KOPT-K1 (cell line): ENCODE measurements around the gene MARK1.

ENCODE experiments used
- H3K27ac ChIP-seq: fragments of 200-600 bp; sonication (generic); 2 replicates; pipeline ENCODE4 v1.5.1; 2016; ENCODE audit warnings: antibody characterized with exemption, mild to moderate bottlenecking, low read depth, low read length; ENCODE audit not compliant: poor library complexity, severe bottlenecking
- H3K36me3 ChIP-seq: fragments of 200-600 bp; sonication (generic); 2 replicates; pipeline ENCODE4 v1.5.1; 2017; ENCODE audit warnings: antibody characterized with exemption, mild to moderate bottlenecking, low read length, moderate library complexity; ENCODE audit not compliant: insufficient read depth
- H3K9me3 ChIP-seq: fragments of 200-600 bp; sonication (generic); 2 replicates; pipeline ENCODE4 v1.5.1; 2017; ENCODE audit warnings: antibody characterized with exemption, low read length, mild to moderate bottlenecking; ENCODE audit not compliant: insufficient read depth, poor library complexity, severe bottlenecking

Gene MARK1

GRCh38 chr1:220628431-220628830 is 100.5 kb downstream of the MARK1 start:
- Histone ChIP-seq H3K27ac (no peak overlapping the region), H3K9me3 (no peaks in the 10 kb centered on the region), H3K36me3 (no peaks in the 10 kb centered on the region)

- Histone ChIP-seq H3K36me3 (no peaks in the 10 kb centered on the region), H3K27ac (no peak overlapping the region), H3K9me3 (no peaks in the 10 kb centered on the region)
Observed at GRCh38 chr1:220631238-220631815, 103.4 kb downstream of the MARK1 start.

GRCh38 chr1:220637759-220638158 is 109.8 kb downstream of the MARK1 start:
- no peaks in the 10 kb centered on the region for H3K36me3 ChIP-seq
- H3K27ac ChIP-seq = no peak overlapping the region
- H3K9me3 ChIP-seq = no peaks in the 10 kb centered on the region

GRCh38 chr1:220642285-220642684 is 114.3 kb downstream of the MARK1 start:
- Histone ChIP-seq H3K27ac (no peak overlapping the region), H3K36me3 (no peaks in the 10 kb centered on the region), H3K9me3 (no peaks in the 10 kb centered on the region)

- H3K36me3 ChIP-seq = no peaks in the 10 kb centered on the region
- no peaks in the 10 kb centered on the region for H3K9me3 ChIP-seq
- no peak overlapping the region for H3K27ac ChIP-seq
Observed at GRCh38 chr1:220652995-220653394, 125.1 kb downstream of the MARK1 start.

- no peak overlapping the region for H3K27ac ChIP-seq
- no peaks in the 10 kb centered on the region for H3K36me3 ChIP-seq
- no peaks in the 10 kb centered on the region for H3K9me3 ChIP-seq
Observed at GRCh38 chr1:220655509-220655908, 127.6 kb downstream of the MARK1 start.

GRCh38 chr1:220655961-220656740 is 128.2 kb downstream of the MARK1 start:
- Histone ChIP-seq H3K9me3 (no peaks in the 10 kb centered on the region), H3K27ac (no peak overlapping the region), H3K36me3 (no peaks in the 10 kb centered on the region)

- Histone ChIP-seq H3K27ac (no peak overlapping the region), H3K36me3 (no peaks in the 10 kb centered on the region), H3K9me3 (no peaks in the 10 kb centered on the region)
Observed at GRCh38 chr1:220666349-220666748, 138.4 kb downstream of the MARK1 start.

GRCh38 chr1:220669005-220669404 is 141.1 kb downstream of the MARK1 start:
- no peaks in the 10 kb centered on the region for H3K9me3 ChIP-seq
- no peaks in the 10 kb centered on the region for H3K36me3 ChIP-seq
- H3K27ac ChIP-seq = no peak overlapping the region

- Histone ChIP-seq H3K9me3 (no peaks in the 10 kb centered on the region), H3K36me3 (no peaks in the 10 kb centered on the region), H3K27ac (no peak overlapping the region)
Observed at GRCh38 chr1:220670365-220670764, 142.4 kb downstream of the MARK1 start.

- no peak overlapping the region for H3K27ac ChIP-seq
- H3K36me3 ChIP-seq = no peaks in the 10 kb centered on the region
- no peaks in the 10 kb centered on the region for H3K9me3 ChIP-seq
Observed at GRCh38 chr1:220673921-220674320, 146.0 kb downstream of the MARK1 start.

GRCh38 chr1:220677251-220677650 is 149.3 kb downstream of the MARK1 start:
- H3K36me3 ChIP-seq = no peaks in the 10 kb centered on the region
- H3K27ac ChIP-seq = no peak overlapping the region

GRCh38 chr1:220680085-220680687 is 152.2 kb downstream of the MARK1 start:
- Histone ChIP-seq H3K9me3 (no peaks in the 10 kb centered on the region), H3K27ac (no peak overlapping the region), H3K36me3 (no peaks in the 10 kb centered on the region)

More at GRCh38 chr1:220677251-220677650, 149.3 kb downstream of the MARK1 start:
- no peaks in the 10 kb centered on the region for H3K9me3 ChIP-seq

- Histone ChIP-seq H3K36me3 (no peaks in the 10 kb centered on the region), H3K27ac (no peak overlapping the region), H3K9me3 (no peaks in the 10 kb centered on the region)
Observed at GRCh38 chr1:220681220-220681880, 153.4 kb downstream of the MARK1 start.

- H3K9me3 ChIP-seq = no peaks in the 10 kb centered on the region
- H3K36me3 ChIP-seq = no peaks in the 10 kb centered on the region
- H3K27ac ChIP-seq = no peak overlapping the region
Observed at GRCh38 chr1:220682901-220683576, 155.1 kb downstream of the MARK1 start.
